KMS-11 (cell line): ENCODE data around the gene ELMOD3.
A peak's percentile ranks its signal among the peaks of the same experiment; 100 is the strongest.
"Not testable (repeated sequence)": the region's sequence is repeated elsewhere in the genome, so short reads cannot be mapped to it uniquely, and the experiment has no call there.

Experiments used
- H2AFZ ChIP-seq: fragments of 200-600 bp; sonication (generic); 2 replicates; pipeline ENCODE4 v1.6.1; 2016; ENCODE audit warnings: antibody characterized with exemption, mixed run types, low read depth
- H3K27ac ChIP-seq: fragments of 200-600 bp; sonication (generic); 2 replicates; pipeline ENCODE4 v1.6.1; 2016; ENCODE audit warnings: mild to moderate bottlenecking, mixed run types
- H3K27me3 ChIP-seq: fragments of 200-600 bp; sonication (generic); 2 replicates; pipeline ENCODE4 v1.6.1; 2017; ENCODE audit warnings: mild to moderate bottlenecking, low read depth, mixed run types, moderate library complexity; ENCODE audit not compliant: insufficient read depth
- H3K36me3 ChIP-seq: fragments of 200-600 bp; sonication (generic); 2 replicates; pipeline ENCODE4 v1.6.1; 2017; ENCODE audit warnings: mild to moderate bottlenecking, mixed run types; ENCODE audit not compliant: insufficient read depth
- H3K4me1 ChIP-seq: fragments of 200-600 bp; sonication (generic); 2 replicates; pipeline ENCODE4 v1.6.1; 2016; ENCODE audit warnings: mild to moderate bottlenecking, low read depth, mixed run types; ENCODE audit not compliant: poor library complexity, severe bottlenecking
- H3K4me2 ChIP-seq: fragments of 200-600 bp; sonication (generic); 2 replicates; pipeline ENCODE4 v1.7.0; 2016; ENCODE audit warnings: mild to moderate bottlenecking, mixed run types
- H3K4me3 ChIP-seq: fragments of 200-600 bp; sonication (generic); IDR thresholded peaks from 2 replicates; pipeline ENCODE4 v1.6.1; 2017; ENCODE audit warnings: low read depth, low read length, mixed read lengths; ENCODE audit not compliant: insufficient read depth
- H3K79me2 ChIP-seq: fragments of 200-600 bp; sonication (generic); 2 replicates; pipeline ENCODE4 v1.6.1; 2016; ENCODE audit warnings: low read depth, mixed run types; ENCODE audit not compliant: insufficient read depth
- H3K9ac ChIP-seq: fragments of 200-600 bp; sonication (generic); 2 replicates; pipeline ENCODE4 v1.6.1; 2016; ENCODE audit warnings: mild to moderate bottlenecking, mixed run types
- H4K20me1 ChIP-seq: fragments of 200-600 bp; sonication (generic); 2 replicates; pipeline ENCODE4 v1.6.1; 2016; ENCODE audit warnings: mild to moderate bottlenecking, mixed run types; ENCODE audit not compliant: insufficient read depth
- TF ChIP-seq, protein P1 (sequence below): fragments of 200-600 bp; sonication (generic); conservative IDR thresholded peaks from 2 replicates; pipeline ENCODE4 v1.6.1; 2017; ENCODE audit warnings: low read depth, mild to moderate bottlenecking, antibody characterized with exemption, low read length, moderate library complexity, mixed read lengths

Gene ELMOD3

DNA sequence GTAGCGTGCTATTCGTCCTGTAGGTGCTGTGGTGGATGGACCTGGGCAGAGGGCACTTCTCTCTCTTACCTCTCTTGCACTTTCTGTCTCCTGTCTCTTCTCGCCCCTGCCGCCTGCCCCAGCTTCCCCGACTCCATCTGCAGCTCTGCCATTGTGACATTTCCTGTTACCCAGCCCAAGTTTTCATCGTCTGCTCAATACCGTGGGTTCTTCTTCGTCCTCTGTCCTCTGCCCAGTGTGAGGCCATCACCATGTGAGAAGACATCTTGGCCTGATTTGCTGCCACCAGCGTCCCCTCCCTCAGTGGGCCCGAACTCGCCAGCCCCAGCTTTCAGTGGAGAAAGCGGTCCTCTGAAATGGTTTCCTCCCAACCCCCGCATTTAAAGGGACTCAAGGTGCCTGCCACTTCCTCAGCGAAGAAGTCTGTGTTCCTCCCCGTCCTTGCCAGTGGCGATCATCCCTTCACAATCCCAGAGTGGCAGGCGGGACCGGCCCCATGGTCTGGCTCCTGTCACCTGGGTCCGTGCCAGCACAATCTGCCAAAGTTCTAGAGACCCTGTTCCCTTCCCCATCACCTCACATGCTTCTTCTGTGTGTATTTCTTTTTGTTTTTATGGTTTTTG is 44.8 kb upstream of the ELMOD3 start:
- H3K4me2 ChIP-seq: peak overlapping the region; percentile 63
- H3K36me3 ChIP-seq: no peaks in the 10 kb centered on the region
- peak overlapping the region; percentile 72 for H3K4me3 ChIP-seq
- TF ChIP-seq, protein P1, sequence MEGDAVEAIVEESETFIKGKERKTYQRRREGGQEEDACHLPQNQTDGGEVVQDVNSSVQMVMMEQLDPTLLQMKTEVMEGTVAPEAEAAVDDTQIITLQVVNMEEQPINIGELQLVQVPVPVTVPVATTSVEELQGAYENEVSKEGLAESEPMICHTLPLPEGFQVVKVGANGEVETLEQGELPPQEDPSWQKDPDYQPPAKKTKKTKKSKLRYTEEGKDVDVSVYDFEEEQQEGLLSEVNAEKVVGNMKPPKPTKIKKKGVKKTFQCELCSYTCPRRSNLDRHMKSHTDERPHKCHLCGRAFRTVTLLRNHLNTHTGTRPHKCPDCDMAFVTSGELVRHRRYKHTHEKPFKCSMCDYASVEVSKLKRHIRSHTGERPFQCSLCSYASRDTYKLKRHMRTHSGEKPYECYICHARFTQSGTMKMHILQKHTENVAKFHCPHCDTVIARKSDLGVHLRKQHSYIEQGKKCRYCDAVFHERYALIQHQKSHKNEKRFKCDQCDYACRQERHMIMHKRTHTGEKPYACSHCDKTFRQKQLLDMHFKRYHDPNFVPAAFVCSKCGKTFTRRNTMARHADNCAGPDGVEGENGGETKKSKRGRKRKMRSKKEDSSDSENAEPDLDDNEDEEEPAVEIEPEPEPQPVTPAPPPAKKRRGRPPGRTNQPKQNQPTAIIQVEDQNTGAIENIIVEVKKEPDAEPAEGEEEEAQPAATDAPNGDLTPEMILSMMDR: no peak
- H3K27me3 ChIP-seq: no peaks in the 10 kb centered on the region
- no peaks in the 10 kb centered on the region for H3K79me2 ChIP-seq
- H4K20me1 ChIP-seq: no peaks in the 10 kb centered on the region
- H3K9ac ChIP-seq: peak overlapping the region; percentile 0; the same call in 1 of the 2 replicates
- peaks cover 29% of the 10 kb centered on the region for H3K4me1 ChIP-seq
- H2AFZ ChIP-seq: peak overlapping the region; percentile 32; the same call in 1 of the 2 replicates
- H3K27ac ChIP-seq: peak overlapping the region; percentile 22; the same call in 1 of the 2 replicates

- TF ChIP-seq, protein P1: no peak
- Histone ChIP-seq H3K36me3 (no peaks in the 10 kb centered on the region), H3K27me3 (no peaks in the 10 kb centered on the region), H3K79me2 (no peaks in the 10 kb centered on the region), H2AFZ (peak overlapping the region; percentile 32; the same call in 1 of the 2 replicates), H3K9ac (peak overlapping the region; percentile 0; the same call in 1 of the 2 replicates), H3K4me2 (peak overlapping the region; percentile 63), H3K4me1 (peaks cover 29% of the 10 kb centered on the region), H3K27ac (peak overlapping the region; percentile 22; the same call in 1 of the 2 replicates), H3K4me3 (peak overlapping the region; percentile 72), H4K20me1 (no peaks in the 10 kb centered on the region)
These were observed 44.2 kb upstream of the ELMOD3 start for GRCh38 chr2:85310330-85310729.

DNA sequence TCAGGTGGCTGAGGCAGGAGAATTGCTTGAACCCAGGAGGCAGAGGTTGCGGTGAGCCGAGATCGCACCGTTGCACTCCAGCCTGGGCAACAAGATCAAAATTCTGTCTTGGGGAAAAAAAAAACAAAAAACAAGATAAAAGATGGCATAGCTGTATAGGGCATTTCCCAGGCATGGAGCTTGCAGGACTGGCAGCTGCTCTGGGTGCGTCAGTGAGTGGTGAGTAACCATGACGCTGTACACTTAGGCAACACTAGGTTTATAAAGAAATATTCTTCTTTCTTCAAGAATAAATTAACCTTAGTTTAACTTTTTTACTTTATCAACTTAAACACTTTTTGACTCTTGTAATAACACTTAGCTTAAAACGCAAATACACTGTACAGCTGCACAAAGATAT is 42.2 kb upstream of the ELMOD3 start:
- H4K20me1 ChIP-seq: no peaks in the 10 kb centered on the region
- peaks cover 29% of the 10 kb centered on the region for H3K4me1 ChIP-seq
- no peak overlapping the region for H3K27ac ChIP-seq
- no peaks in the 10 kb centered on the region for H3K36me3 ChIP-seq
- no peak overlapping the region for H3K9ac ChIP-seq
- H3K79me2 ChIP-seq: no peaks in the 10 kb centered on the region
- no peak overlapping the region for H3K4me2 ChIP-seq
- no peaks in the 10 kb centered on the region for H3K27me3 ChIP-seq
- H3K4me3 ChIP-seq: no peak overlapping the region
- H2AFZ ChIP-seq: no peak overlapping the region
- TF ChIP-seq, protein P1: no peak

DNA sequence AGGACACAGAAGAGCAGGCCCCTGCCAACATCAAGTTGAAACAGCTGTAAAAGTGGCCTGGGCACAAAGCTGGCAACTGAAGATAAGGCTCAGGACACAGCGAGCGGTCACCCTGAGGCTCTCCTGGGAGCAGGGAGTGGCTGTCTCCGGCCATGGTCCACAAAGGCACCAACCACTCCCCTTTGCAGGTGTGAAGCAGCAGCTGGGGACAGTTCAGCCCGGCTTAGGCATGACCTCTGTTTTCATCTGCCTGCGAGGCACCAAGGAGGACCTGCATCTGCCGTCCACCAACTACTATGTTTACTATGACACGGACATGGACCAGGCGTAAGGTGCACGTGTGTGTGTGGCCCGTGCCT is 39.7 kb upstream of the ELMOD3 start:
- Histone ChIP-seq H3K36me3 (no peaks in the 10 kb centered on the region), H3K79me2 (no peaks in the 10 kb centered on the region), H4K20me1 (no peaks in the 10 kb centered on the region), H3K4me1 (peaks cover 18% of the 10 kb centered on the region), H3K4me2 (no peak overlapping the region), H3K27ac (no peak overlapping the region), H3K9ac (no peak overlapping the region), H2AFZ (no peak overlapping the region), H3K4me3 (no peak overlapping the region), H3K27me3 (no peaks in the 10 kb centered on the region)
- TF ChIP-seq, protein P1: no peak

DNA sequence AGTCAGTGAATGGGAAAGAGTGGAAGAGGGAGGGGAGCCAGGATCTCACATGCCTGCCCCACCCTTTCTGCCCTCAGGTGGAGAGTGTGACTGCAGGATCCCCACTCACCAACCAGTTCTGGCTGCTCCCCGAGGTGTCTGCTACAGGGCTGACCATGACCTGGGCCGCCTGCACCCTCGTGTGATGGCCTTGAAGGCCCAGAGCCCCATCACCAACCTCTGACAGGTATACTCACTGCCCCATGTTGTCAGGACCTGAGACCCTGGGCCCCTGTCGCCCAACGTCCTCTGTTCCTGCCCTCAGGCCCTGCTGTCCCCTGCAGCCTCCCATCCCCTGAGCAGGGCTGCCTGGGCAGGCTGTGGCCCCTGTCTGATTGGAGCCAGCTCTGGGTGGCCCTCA is 38.6 kb upstream of the ELMOD3 start:
- not testable (repeated sequence) for H2AFZ ChIP-seq, H3K9ac ChIP-seq, H3K27me3 ChIP-seq, H4K20me1 ChIP-seq, H3K4me1 ChIP-seq, H3K79me2 ChIP-seq, H3K4me2 ChIP-seq, H3K4me3 ChIP-seq, H3K36me3 ChIP-seq, H3K27ac ChIP-seq
